ENCODE results near the gene CHRNA10.

The CHRNA10 gene

DNA sequence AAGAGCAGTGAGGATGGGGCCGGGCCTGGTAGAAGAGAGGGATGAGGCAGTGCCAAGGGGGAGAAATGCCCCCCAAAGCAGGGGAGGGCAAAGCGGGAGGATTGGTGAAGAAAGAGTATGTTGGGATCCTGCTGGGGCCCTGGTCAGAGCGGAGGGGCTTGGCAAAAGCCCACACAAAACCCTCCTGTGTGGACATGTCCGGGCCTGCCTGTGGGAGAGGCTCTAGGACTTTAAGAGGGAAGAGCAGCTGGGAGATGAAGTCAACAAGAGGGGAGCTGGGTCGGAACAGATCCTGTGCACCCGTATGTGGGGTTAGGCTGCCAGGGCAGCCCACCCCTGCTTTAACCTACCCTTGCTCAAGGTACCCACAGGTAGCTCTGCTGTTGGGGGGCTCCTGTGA, 55.2 kb downstream of the CHRNA10 start:
- no peak overlapping the region for H3K27ac ChIP-seq
- TF ChIP-seq CTCF (conservative IDR thresholded peaks at IDR 0.05) = no peak

Data from VCaP (cell line).